PC-3 (cell line): ENCODE results near the gene NAP1L4.

ENCODE experiments used
- EZH2 ChIP-seq: fragments of 300-600 bp; sonication (generic); IDR thresholded peaks from one replicate; pipeline ENCODE4 v1.6.1; 2017; ENCODE audit warnings: antibody characterized with exemption, mild to moderate bottlenecking, low read length; ENCODE audit not compliant: unreplicated experiment
- TF ChIP-seq, protein P1 (sequence below): fragments of 300-600 bp; sonication (generic); conservative IDR thresholded peaks from 2 replicates; pipeline ENCODE4 v1.5.1; 2017; ENCODE audit warnings: antibody characterized with exemption, low read depth, mild to moderate bottlenecking, low read length

- TF ChIP-seq, protein P1, sequence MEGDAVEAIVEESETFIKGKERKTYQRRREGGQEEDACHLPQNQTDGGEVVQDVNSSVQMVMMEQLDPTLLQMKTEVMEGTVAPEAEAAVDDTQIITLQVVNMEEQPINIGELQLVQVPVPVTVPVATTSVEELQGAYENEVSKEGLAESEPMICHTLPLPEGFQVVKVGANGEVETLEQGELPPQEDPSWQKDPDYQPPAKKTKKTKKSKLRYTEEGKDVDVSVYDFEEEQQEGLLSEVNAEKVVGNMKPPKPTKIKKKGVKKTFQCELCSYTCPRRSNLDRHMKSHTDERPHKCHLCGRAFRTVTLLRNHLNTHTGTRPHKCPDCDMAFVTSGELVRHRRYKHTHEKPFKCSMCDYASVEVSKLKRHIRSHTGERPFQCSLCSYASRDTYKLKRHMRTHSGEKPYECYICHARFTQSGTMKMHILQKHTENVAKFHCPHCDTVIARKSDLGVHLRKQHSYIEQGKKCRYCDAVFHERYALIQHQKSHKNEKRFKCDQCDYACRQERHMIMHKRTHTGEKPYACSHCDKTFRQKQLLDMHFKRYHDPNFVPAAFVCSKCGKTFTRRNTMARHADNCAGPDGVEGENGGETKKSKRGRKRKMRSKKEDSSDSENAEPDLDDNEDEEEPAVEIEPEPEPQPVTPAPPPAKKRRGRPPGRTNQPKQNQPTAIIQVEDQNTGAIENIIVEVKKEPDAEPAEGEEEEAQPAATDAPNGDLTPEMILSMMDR, result no peak
- no peak for TF ChIP-seq EZH2
Observed at GRCh38 chr11:2908130-2908529, 84.0 kb downstream of the NAP1L4 start.
